Measurements from ENCODE around the gene METTL25B. TPM values are rescaled to one million over a fixed set of nuclear protein-coding genes. Genes with fewer than 3 reads are reported as not detected.

METTL25B gene
- total RNA-seq, 1 donor from 2014 or later, result 13.0 TPM

GRCh38 chr1:156707417-156708217 is 20.7 kb upstream of the METTL25B start:
- Histone ChIP-seq H3K4me3 (ENCODE audit: low read depth, low read length) (no peak overlapping the region), H3K27me3 (ENCODE audit: control insufficient read depth, insufficient read depth, low read length) (no peaks in the 10 kb centered on the region), H3K36me3 (ENCODE audit: control insufficient read depth, insufficient read depth, low read length) (no peaks in the 10 kb centered on the region)
- TF ChIP-seq CTCF (IDR thresholded peaks at IDR 0.05; ENCODE audit: insufficient read depth, low read length, poor library complexity, severe bottlenecking), result no peak
- no peak for DNase-seq (ENCODE audit: low read depth)

DNA sequence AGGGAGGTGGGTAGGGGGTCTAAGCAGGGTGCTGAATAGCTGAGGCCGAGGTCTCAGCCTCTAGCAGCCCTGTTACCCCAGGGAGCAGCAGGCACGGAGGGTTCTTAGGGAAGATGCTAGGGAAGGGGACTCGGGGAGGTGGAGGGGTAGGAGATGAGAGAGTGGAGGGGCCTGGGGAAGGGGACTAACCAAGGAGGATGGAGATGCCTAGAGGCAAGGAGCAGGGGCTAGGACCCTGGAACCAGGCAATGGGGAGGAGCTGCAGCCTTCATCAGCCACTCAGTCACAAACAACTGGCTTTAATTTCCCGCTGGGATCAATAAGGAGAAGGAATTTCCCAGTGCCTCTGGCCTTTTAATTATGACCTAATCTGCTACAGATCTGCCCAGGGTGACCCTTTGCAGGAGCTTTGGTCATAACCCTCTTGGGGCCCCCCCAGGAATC is 20.0 kb upstream of the METTL25B start:
- no peak overlapping the region for H3K4me3 ChIP-seq (ENCODE audit: low read depth, low read length)
- no peak for DNase-seq (ENCODE audit: low read depth)
- no peak for TF ChIP-seq CTCF (IDR thresholded peaks at IDR 0.05; ENCODE audit: insufficient read depth, low read length, poor library complexity, severe bottlenecking)
- H3K27me3 ChIP-seq (ENCODE audit: control insufficient read depth, insufficient read depth, low read length), result no peaks in the 10 kb centered on the region
- H3K36me3 ChIP-seq (ENCODE audit: control insufficient read depth, insufficient read depth, low read length), result no peaks in the 10 kb centered on the region

DNA sequence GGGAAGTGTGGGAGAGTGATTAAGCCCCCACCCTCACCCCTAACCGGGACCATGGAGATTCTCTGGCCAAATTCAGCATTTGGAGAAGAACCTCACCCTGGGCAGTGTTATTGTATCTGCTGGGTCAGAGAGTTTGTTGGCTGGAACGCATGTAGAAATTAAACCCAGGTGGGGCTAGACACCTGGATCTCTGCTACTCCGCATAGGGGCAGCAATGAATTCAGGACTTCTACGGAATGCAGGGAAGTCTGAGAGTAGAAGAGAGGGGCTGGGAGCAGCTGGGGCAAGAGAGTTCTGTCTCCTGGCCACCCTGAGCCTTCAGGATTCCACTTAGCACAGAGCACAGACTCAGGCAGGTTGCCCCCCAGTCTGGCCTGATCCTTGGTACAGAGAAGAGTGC is 19.2 kb upstream of the METTL25B start:
- TF ChIP-seq CTCF (IDR thresholded peaks at IDR 0.05; ENCODE audit: insufficient read depth, low read length, poor library complexity, severe bottlenecking), result no peak
- Histone ChIP-seq H3K4me3 (ENCODE audit: low read depth, low read length) (no peak overlapping the region), H3K27me3 (ENCODE audit: control insufficient read depth, insufficient read depth, low read length) (no peaks in the 10 kb centered on the region), H3K36me3 (ENCODE audit: control insufficient read depth, insufficient read depth, low read length) (no peaks in the 10 kb centered on the region)
- DNase-seq (ENCODE audit: low read depth), result no peak

- Histone ChIP-seq H3K4me3 (ENCODE audit: low read depth, low read length) (no peak overlapping the region), H3K27me3 (ENCODE audit: control insufficient read depth, insufficient read depth, low read length) (no peaks in the 10 kb centered on the region), H3K36me3 (ENCODE audit: control insufficient read depth, insufficient read depth, low read length) (no peaks in the 10 kb centered on the region)
- no peak for DNase-seq (ENCODE audit: low read depth)
- no peak for TF ChIP-seq CTCF (IDR thresholded peaks at IDR 0.05; ENCODE audit: insufficient read depth, low read length, poor library complexity, severe bottlenecking)
Observed at GRCh38 chr1:156709757-156710489, 18.3 kb upstream of the METTL25B start.

GRCh38 chr1:156711011-156711817 is 17.1 kb upstream of the METTL25B start:
- no peak for TF ChIP-seq CTCF (IDR thresholded peaks at IDR 0.05; ENCODE audit: insufficient read depth, low read length, poor library complexity, severe bottlenecking)
- H3K4me3 ChIP-seq (ENCODE audit: low read depth, low read length), result no peak overlapping the region
- no peaks in the 10 kb centered on the region for H3K27me3 ChIP-seq (ENCODE audit: control insufficient read depth, insufficient read depth, low read length)
- no peak for DNase-seq (ENCODE audit: low read depth)
- no peaks in the 10 kb centered on the region for H3K36me3 ChIP-seq (ENCODE audit: control insufficient read depth, insufficient read depth, low read length)
